Measurements from ENCODE around the gene HLA-DMB.
"Not testable (repeated sequence)": the region's sequence is repeated elsewhere in the genome, so short reads cannot be mapped to it uniquely, and the experiment has no call there.

HLA-DMB gene

GRCh38 chr6:32950449-32950848 is 9.6 kb upstream of the HLA-DMB start:
- DNase-seq (ENCODE audit: low read depth in 2 of 2, low spot score in 1 of 2), result no peak

GRCh38 chr6:32950010-32950409 is 9.2 kb upstream of the HLA-DMB start:
- DNase-seq (ENCODE audit: low read depth in 2 of 2, low spot score in 1 of 2), result no peak

GRCh38 chr6:32949113-32949512 is 8.3 kb upstream of the HLA-DMB start:
- no peak for DNase-seq (ENCODE audit: low read depth in 2 of 2, low spot score in 1 of 2)

- no peak for DNase-seq (ENCODE audit: low read depth in 2 of 2, low spot score in 1 of 2)
Measured at GRCh38 chr6:32947552-32948465, 7.0 kb upstream of the HLA-DMB start.

- no peak for DNase-seq (ENCODE audit: low read depth in 2 of 2, low spot score in 1 of 2)
Measured at GRCh38 chr6:32946893-32947292, 6.1 kb upstream of the HLA-DMB start.

- no peak for DNase-seq (ENCODE audit: low read depth in 2 of 2, low spot score in 1 of 2)
Measured at GRCh38 chr6:32945953-32946352, 5.1 kb upstream of the HLA-DMB start.

- peak in 1 of 2 donors; percentile 56 for DNase-seq (ENCODE audit: low read depth in 2 of 2, low spot score in 1 of 2)
Measured at GRCh38 chr6:32945108-32945760, 4.4 kb upstream of the HLA-DMB start.

- no peak for DNase-seq (ENCODE audit: low read depth in 2 of 2, low spot score in 1 of 2)
Measured at GRCh38 chr6:32943864-32944649, 3.2 kb upstream of the HLA-DMB start.

GRCh38 chr6:32942555-32943123 is 1.8 kb upstream of the HLA-DMB start:
- DNase-seq (ENCODE audit: low read depth in 2 of 2, low spot score in 1 of 2), result not testable (repeated sequence)

GRCh38 chr6:32941214-32941768 is 463 bp upstream of the HLA-DMB start:
- DNase-seq (ENCODE audit: low read depth in 2 of 2, low spot score in 1 of 2), result peak in 1 of 2 donors; percentile 32

GRCh38 chr6:32938494-32938893 is 2.3 kb downstream of the HLA-DMB start:
- DNase-seq (ENCODE audit: low read depth in 2 of 2, low spot score in 1 of 2), result no peak

- no peak for DNase-seq (ENCODE audit: low read depth in 2 of 2, low spot score in 1 of 2)
Measured at GRCh38 chr6:32937230-32937633, 3.6 kb downstream of the HLA-DMB start.

GRCh38 chr6:32936239-32937152 is 4.3 kb downstream of the HLA-DMB start:
- no peak for DNase-seq (ENCODE audit: low read depth in 2 of 2, low spot score in 1 of 2)

GRCh38 chr6:32935551-32936238 is 5.1 kb downstream of the HLA-DMB start:
- DNase-seq (ENCODE audit: low read depth in 2 of 2, low spot score in 1 of 2), result no peak

- DNase-seq (ENCODE audit: low read depth in 2 of 2, low spot score in 1 of 2), result peak; percentile 37 to 78
Measured at GRCh38 chr6:32933661-32934085, 7.2 kb downstream of the HLA-DMB start.

GRCh38 chr6:32932132-32932868 is 8.5 kb downstream of the HLA-DMB start:
- no peak for DNase-seq (ENCODE audit: low read depth in 2 of 2, low spot score in 1 of 2)

- DNase-seq (ENCODE audit: low read depth in 2 of 2, low spot score in 1 of 2), result no peak
Measured at GRCh38 chr6:32931211-32931610, 9.6 kb downstream of the HLA-DMB start.

GRCh38 chr6:32922083-32922482 is 18.7 kb downstream of the HLA-DMB start:
- no peak for DNase-seq (ENCODE audit: low read depth in 2 of 2, low spot score in 1 of 2)

- no peak for DNase-seq (ENCODE audit: low read depth in 2 of 2, low spot score in 1 of 2)
Measured at GRCh38 chr6:32920715-32921114, 20.1 kb downstream of the HLA-DMB start.

All from stimulated activated CD8-positive, alpha-beta memory T cell treated with anti-CD3 and anti-CD28 coated beads, Interleukin-4, amount 100 ng/mL, for 4 hours (primary cell).